NCI-H2196 treated with DMSO at 0.1 percent for 48 hours (cell line): ENCODE results near the gene ARL15.
"Not testable (repeated sequence)": the region's sequence is repeated elsewhere in the genome, so short reads cannot be mapped to it uniquely, and the experiment has no call there.

Experiments used
- DNase-seq: peaks from one replicate; lab custom pipeline; 2025; ENCODE audit not compliant: unreplicated experiment; lab: John Stamatoyannopoulos, UW

Gene ARL15

GRCh38 chr5:53871775-53872174, 438.6 kb downstream of the ARL15 start:
- no peak for DNase-seq

GRCh38 chr5:53871050-53871449, 439.3 kb downstream of the ARL15 start:
- no peak for DNase-seq

GRCh38 chr5:53858700-53859456, 451.5 kb downstream of the ARL15 start:
- DNase-seq, result no peak

DNA sequence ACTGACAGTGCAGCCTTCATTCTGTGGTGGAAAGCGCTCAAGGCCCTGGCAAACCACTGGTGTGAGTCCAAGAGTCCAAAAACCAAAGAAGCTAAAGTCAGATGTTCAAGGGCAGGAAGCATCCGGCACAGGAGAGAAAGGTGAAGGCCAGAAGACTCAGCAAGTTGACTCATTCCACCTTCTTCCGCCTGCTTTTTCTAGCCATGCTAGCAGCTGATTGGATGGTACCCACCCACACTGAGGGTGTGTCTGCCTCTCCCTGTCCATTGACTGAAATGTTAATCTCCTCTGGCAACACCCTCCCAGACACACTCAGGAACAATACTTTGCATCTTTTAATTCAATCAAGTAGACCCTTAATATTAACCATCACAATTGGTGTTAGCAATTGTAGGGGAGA, 453.9 kb downstream of the ARL15 start:
- no peak for DNase-seq

DNA sequence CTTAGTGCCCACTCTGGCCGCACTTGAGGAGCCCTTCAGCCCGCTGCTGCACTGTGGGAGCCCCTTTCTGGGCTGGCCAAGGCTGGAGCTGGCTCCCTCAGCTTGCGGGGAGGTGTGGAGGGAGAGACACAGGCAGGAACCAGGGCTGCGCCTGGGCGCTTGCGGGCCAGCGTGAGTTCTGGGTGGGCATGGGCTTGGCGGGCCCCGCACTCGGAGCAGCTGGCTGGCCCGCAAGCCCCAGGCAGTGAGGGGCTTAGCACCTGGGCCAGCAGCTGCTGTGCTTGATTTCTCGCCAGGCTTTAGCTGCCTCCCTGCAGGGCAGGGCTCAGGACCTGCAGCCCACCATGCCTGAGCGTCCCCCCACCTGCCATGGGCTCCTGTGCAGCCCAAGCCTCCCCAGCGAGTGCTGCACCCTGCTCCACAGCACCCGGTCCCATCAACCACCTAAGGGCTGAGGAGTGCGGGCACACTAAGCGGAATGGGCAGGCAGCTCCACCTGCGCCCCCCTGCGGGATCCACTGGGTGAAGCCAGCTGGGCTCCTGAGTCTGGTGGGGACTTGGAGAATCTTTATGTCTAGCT, 473.4 kb downstream of the ARL15 start:
- not testable (repeated sequence) for DNase-seq

GRCh38 chr5:53834500-53834899, 475.9 kb downstream of the ARL15 start:
- DNase-seq, result no peak
